ENCODE results near the gene ST3GAL4. TPM values are rescaled to one million over a fixed set of nuclear protein-coding genes. Genes with fewer than 3 reads are reported as not detected.

Gene ST3GAL4
- total and polyA plus RNA-seq, 9 of the 15 experiments (the other 6 are each of a cell fraction or from before 2014, with no cell fraction given), result 0.27 to 22.9 (median 10.5) TPM

- WGBS (ENCODE audit: insufficient coverage, low coverage, missing lambda C conversion rate), result 30% methylated on average over 3 of the region's 3 CpGs
- BruUV-seq (replicated peaks), result no TSS peak
These were observed 70.6 kb downstream of the ST3GAL4 start for GRCh38 chr11:126426106-126426505.

GRCh38 chr11:126426820-126427749 is 71.6 kb downstream of the ST3GAL4 start:
- H3K79me2 ChIP-seq (ENCODE audit: control insufficient read depth, insufficient read depth, low read length), result no peaks in the 10 kb centered on the region
- H2AFZ ChIP-seq (ENCODE audit: low read depth, low read length), result no peak overlapping the region
- DNase-seq (ENCODE audit: extremely low read depth in 1 of 4, low spot score in 3 of 4) (no peak), ATAC-seq (no peak), FAIRE-seq (no peak)
- H3K4me3 ChIP-seq, result no peak overlapping the region
- no peaks in the 10 kb centered on the region for H3K9me3 ChIP-seq (replicated peaks; ENCODE audit: control insufficient read depth, insufficient read depth, low read depth, low read length)
- H3K27ac ChIP-seq (ENCODE audit: extremely low read depth, low read depth, low read length), result no peak overlapping the region
- ChIA-PET CTCF (ENCODE audit: low intra/inter-chr PET ratio) (no interaction called here), POLR2A (no interaction called here)
- BruUV-seq (replicated peaks), result no TSS peak
- H4K20me1 ChIP-seq (replicated peaks; ENCODE audit: control insufficient read depth, insufficient read depth, low read length), result peaks cover 47% of the 10 kb centered on the region
- H3K36me3 ChIP-seq (ENCODE audit: control insufficient read depth, insufficient read depth, low read length), result no peaks in the 10 kb centered on the region
- intact Hi-C loops (cut with micrococcal nuclease), result no loop called here
- H3K4me1 ChIP-seq (replicated peaks in 1 of 2; ENCODE audit: control insufficient read depth in 2 of 2, insufficient read depth in 2 of 2, low read length in 2 of 2), result peaks cover 0 to 13% of the 10 kb centered on the region in 2 experiments; a peak in 1 of 5 replicates
- peaks cover 26 to 63% of the 10 kb centered on the region in 2 experiments for H3K27me3 ChIP-seq (ENCODE audit: control insufficient read depth in 2 of 2, insufficient read depth in 2 of 2, low read length in 2 of 2)
- no peaks in the 10 kb centered on the region for H3K9me1 ChIP-seq (ENCODE audit: control insufficient read depth, insufficient read depth, low read length)
- no peak overlapping the region for H3K9ac ChIP-seq (ENCODE audit: insufficient read depth in 1 of 2, low read depth in 2 of 2, low read length in 2 of 2)
- no peak overlapping the region for H3K4me2 ChIP-seq (ENCODE audit: insufficient read depth, low read length)
- 37% methylated on average over 14 of the region's 14 CpGs for WGBS (ENCODE audit: insufficient coverage, low coverage, missing lambda C conversion rate)
- in situ Hi-C loops (cut with MboI), result no loop called here
- TF ChIP-seq CBFA2T2 (conservative IDR thresholded peaks at IDR 0.05) (no peak), TAF9B (IDR thresholded peaks at IDR 0.05; ENCODE audit: partially characterized antibody) (no peak), ARNT (IDR thresholded peaks at IDR 0.05) (no peak), HMGN3 (IDR thresholded peaks at IDR 0.05; ENCODE audit: borderline replicate concordance, extremely low read depth, insufficient read length, low read depth, low read length) (no peak), ZNF584 (CRISPR knock-in tag; IDR thresholded peaks at IDR 0.05; ENCODE audit: low read depth) (no peak), NEUROD1 (IDR thresholded peaks at IDR 0.05; ENCODE audit: borderline replicate concordance, low read depth, low read length, partially characterized antibody) (no peak), ESRRA (IDR thresholded peaks at IDR 0.05; ENCODE audit: borderline replicate concordance, low read depth) (no peak), KLF10 (CRISPR knock-in tag; IDR thresholded peaks at IDR 0.05) (no peak), KDM4B (IDR thresholded peaks at IDR 0.05; ENCODE audit: borderline replicate concordance in 2 of 2, low read depth in 1 of 2) (no peak), FOXA1 (IDR thresholded peaks at IDR 0.05; ENCODE audit: borderline replicate concordance) (no peak), SAFB (IDR thresholded peaks at IDR 0.05; ENCODE audit: borderline replicate concordance, low read depth, low read length) (no peak)
- TF ChIP-seq, protein P1, sequence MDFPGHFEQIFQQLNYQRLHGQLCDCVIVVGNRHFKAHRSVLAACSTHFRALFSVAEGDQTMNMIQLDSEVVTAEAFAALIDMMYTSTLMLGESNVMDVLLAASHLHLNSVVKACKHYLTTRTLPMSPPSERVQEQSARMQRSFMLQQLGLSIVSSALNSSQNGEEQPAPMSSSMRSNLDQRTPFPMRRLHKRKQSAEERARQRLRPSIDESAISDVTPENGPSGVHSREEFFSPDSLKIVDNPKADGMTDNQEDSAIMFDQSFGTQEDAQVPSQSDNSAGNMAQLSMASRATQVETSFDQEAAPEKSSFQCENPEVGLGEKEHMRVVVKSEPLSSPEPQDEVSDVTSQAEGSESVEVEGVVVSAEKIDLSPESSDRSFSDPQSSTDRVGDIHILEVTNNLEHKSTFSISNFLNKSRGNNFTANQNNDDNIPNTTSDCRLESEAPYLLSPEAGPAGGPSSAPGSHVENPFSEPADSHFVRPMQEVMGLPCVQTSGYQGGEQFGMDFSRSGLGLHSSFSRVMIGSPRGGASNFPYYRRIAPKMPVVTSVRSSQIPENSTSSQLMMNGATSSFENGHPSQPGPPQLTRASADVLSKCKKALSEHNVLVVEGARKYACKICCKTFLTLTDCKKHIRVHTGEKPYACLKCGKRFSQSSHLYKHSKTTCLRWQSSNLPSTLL (IDR thresholded peaks at IDR 0.05), result no peak

More at GRCh38 chr11:126426106-126426505, 70.6 kb downstream of the ST3GAL4 start:
- H3K4me3 ChIP-seq, result no peak overlapping the region
- peaks cover 0 to 12% of the 10 kb centered on the region in 2 experiments; a peak in 2 of 5 replicates for H3K4me1 ChIP-seq (replicated peaks in 1 of 2; ENCODE audit: control insufficient read depth in 2 of 2, insufficient read depth in 2 of 2, low read length in 2 of 2)
- FAIRE-seq (no peak), ATAC-seq (no peak), DNase-seq (ENCODE audit: extremely low read depth in 1 of 4, low spot score in 3 of 4) (no peak)
- no peaks in the 10 kb centered on the region for H3K79me2 ChIP-seq (ENCODE audit: control insufficient read depth, insufficient read depth, low read length)
- no peak overlapping the region for H3K27ac ChIP-seq (ENCODE audit: extremely low read depth, low read depth, low read length)
- peak; percentile 47 for TF ChIP-seq RBM25 (IDR thresholded peaks at IDR 0.05; ENCODE audit: low read depth, low read length, severe bottlenecking)
- TF ChIP-seq NR2C1 (IDR thresholded peaks at IDR 0.05), result no peak
- no peak for TF ChIP-seq NR2C1 (tag; IDR thresholded peaks at IDR 0.05)
- H3K36me3 ChIP-seq (ENCODE audit: control insufficient read depth, insufficient read depth, low read length), result no peaks in the 10 kb centered on the region
- H3K27me3 ChIP-seq (ENCODE audit: control insufficient read depth in 2 of 2, insufficient read depth in 2 of 2, low read length in 2 of 2), result peaks cover 28 to 62% of the 10 kb centered on the region in 2 experiments
- in situ Hi-C loops (cut with MboI), result no loop called here
- no peak overlapping the region for H2AFZ ChIP-seq (ENCODE audit: low read depth, low read length)
- H3K9me1 ChIP-seq (ENCODE audit: control insufficient read depth, insufficient read depth, low read length), result no peaks in the 10 kb centered on the region
- POLR2A ChIA-PET, result interaction anchor here (0.5 kb wide), 1 partner anchor 143 kb away, joined by 3 read pairs; the partner anchor contains the start of gene TIRAP
- CTCF ChIA-PET (ENCODE audit: low intra/inter-chr PET ratio), result no interaction called here
- no peak overlapping the region for H3K4me2 ChIP-seq (ENCODE audit: insufficient read depth, low read length)
- peaks cover 50% of the 10 kb centered on the region for H4K20me1 ChIP-seq (replicated peaks; ENCODE audit: control insufficient read depth, insufficient read depth, low read length)
- no peak overlapping the region for H3K9ac ChIP-seq (ENCODE audit: insufficient read depth in 1 of 2, low read depth in 2 of 2, low read length in 2 of 2)
- intact Hi-C loops (cut with micrococcal nuclease), result no loop called here
- H3K9me3 ChIP-seq (replicated peaks; ENCODE audit: control insufficient read depth, insufficient read depth, low read depth, low read length), result no peaks in the 10 kb centered on the region

Data from K562 (cell line).